ENCODE results near the gene GGA3.

DNA sequence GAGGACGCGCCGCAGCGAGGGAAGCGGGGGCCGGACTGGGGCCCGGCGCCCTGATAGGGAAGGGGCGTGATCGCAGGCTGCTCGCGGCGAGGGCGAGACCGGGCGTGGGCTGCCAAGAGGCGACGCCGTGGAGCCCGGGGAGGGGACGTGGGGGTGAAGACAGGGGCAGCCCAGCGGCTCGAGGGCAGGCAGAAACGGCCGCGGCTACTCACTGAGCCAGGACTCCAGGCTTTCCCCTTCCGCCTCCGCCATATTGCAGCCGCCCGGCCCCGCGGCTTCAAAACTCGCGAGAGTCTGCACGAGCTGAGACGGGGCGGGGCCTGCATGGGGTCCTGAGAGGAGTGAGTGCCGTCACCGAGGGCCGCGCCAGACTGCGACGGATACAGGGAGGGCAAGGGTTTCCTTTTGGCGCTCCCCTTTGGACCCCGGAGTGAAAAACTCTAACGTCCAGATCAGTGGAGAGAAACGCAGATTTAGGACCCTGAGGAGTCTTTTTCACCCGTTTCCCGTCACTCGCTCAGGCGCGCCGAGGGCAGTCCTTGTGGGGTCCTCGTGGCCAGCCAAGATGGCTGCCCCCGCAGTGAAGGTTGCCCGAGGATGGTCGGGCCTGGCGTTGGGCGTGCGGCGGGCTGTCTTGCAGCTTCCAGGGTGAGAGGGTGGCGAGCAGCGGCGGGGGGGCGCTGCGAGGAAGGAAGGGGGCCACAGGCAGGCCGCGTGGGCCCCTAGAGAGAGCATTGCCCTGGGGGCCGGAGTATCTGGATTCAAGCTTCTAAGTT lies at the start of gene GGA3, which contains the start of gene MRPS7:
- TF ChIP-seq CEBPB (IDR thresholded peaks at IDR 0.05) (no peak), POLR2A (IDR thresholded peaks at IDR 0.05; ENCODE audit: low read length) (peak; percentile 91), RARB (CRISPR knock-in tag; IDR thresholded peaks at IDR 0.05) (no peak), NFE2L2 (conservative IDR thresholded peaks at IDR 0.05; ENCODE audit: low read length) (no peak), RFX5 (IDR thresholded peaks at IDR 0.05) (peak; percentile 51; the same call in 1 of the 2 replicates), JUN (IDR thresholded peaks at IDR 0.05) (peak; percentile 90 to 99), CHD2 (IDR thresholded peaks at IDR 0.05; ENCODE audit: low read length, partially characterized antibody) (peak; percentile 96), SREBF2 (IDR thresholded peaks at IDR 0.05) (no peak), FOSL2 (IDR thresholded peaks at IDR 0.05) (no peak), FOSL2 (CRISPR knock-in tag; IDR thresholded peaks at IDR 0.05) (no peak; the same call in 1 of the 2 replicates), CTCF (IDR thresholded peaks at IDR 0.05) (no peak)

All from A549 (cell line).